ENCODE results near the gene HELQ.

The HELQ gene

DNA sequence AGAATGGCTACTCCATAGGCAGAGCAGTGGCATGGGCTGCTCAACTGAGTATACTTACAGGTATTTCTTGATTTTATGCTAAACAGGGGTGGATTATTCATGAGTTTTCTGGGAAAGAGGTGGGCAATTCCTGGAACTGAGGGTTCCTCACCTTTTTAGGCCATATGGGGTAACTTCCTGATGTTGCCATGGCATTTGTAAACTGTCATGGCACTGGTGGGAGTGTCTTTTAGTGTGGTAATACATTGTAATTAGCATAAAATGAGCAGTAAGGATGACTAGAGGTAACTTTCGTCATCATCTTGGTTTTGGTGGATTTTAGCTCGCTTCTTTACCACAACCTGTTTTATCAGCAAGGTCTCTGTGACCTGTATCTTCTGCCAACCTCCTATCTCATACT is 72.8 kb downstream of the HELQ start:
- Histone ChIP-seq H2AFZ (ENCODE audit: low read depth, low read length) (no peak overlapping the region), H3K36me3 (ENCODE audit: control insufficient read depth in 1 of 2, insufficient read depth in 2 of 2, low read depth in 1 of 2, low read length in 2 of 2) (no peaks in the 10 kb centered on the region), H3K23ac (ENCODE audit: low read length in 2 of 2) (no peak overlapping the region), H2BK120ac (ENCODE audit: low read depth, low read length) (no peak overlapping the region), H3K79me1 (replicated peaks; ENCODE audit: low read length, poor library complexity, severe bottlenecking) (no peaks in the 10 kb centered on the region), H3K4ac (ENCODE audit: low read depth in 1 of 2, low read length in 2 of 2) (no peak overlapping the region), H2BK15ac (ENCODE audit: low read depth, poor library complexity, severe bottlenecking) (no peak overlapping the region), H2AK5ac (ENCODE audit: low read length, severe bottlenecking) (no peak overlapping the region), H2BK12ac (ENCODE audit: low read length in 2 of 2) (no peak overlapping the region), H4K8ac (ENCODE audit: low read length) (no peak overlapping the region), H3K4me1 (ENCODE audit: control insufficient read depth, insufficient read depth, low read depth, low read length) (no peaks in the 10 kb centered on the region), H3K18ac (ENCODE audit: low read depth in 1 of 2, low read length in 2 of 2) (no peak overlapping the region), H3K4me2 (ENCODE audit: low read length, poor library complexity, severe bottlenecking) (no peak overlapping the region), H3K9ac (ENCODE audit: low read length) (no peak overlapping the region), H4K91ac (ENCODE audit: low read length) (no peak overlapping the region), H3K9me3 (ENCODE audit: control insufficient read depth, low read length) (no peaks in the 10 kb centered on the region), H2BK5ac (ENCODE audit: low read depth, low read length, poor library complexity, severe bottlenecking) (no peak overlapping the region), H3K14ac (ENCODE audit: low read length in 2 of 2) (no peak overlapping the region), H3K4me3 (ENCODE audit: insufficient read depth in 1 of 2, low read depth in 1 of 2, low read length in 2 of 2) (no peak overlapping the region), H3K27ac (ENCODE audit: low read length, poor library complexity, severe bottlenecking) (no peak overlapping the region), H3K27me3 (ENCODE audit: control insufficient read depth in 1 of 2, insufficient read depth in 1 of 2, low read length in 2 of 2) (no peaks in the 10 kb centered on the region)
- DNase-seq = no peak
- 85% methylated on average over 2 of the region's 2 CpGs for WGBS

DNA sequence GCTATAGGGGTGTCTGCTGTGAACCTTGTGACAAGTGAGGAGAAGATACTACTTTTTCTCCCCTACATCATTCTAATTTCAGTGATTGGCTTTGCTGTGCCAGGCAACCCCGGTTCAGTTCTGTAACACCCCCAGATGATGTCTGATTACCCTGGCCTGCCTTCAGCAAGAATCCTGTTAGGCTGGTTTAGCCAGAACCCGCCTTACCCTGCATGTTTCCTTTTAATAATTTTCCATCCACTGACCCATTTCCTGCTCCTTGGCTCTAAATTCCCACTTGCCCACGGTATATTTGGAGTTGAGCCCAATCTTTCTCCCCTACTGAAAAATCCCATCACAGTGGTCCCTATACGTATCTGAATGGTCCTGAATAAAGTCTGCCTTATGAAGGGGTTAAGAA is 74.5 kb downstream of the HELQ start:
- H3K9ac ChIP-seq (ENCODE audit: low read length) = no peak overlapping the region
- H3K27ac ChIP-seq (ENCODE audit: low read length, poor library complexity, severe bottlenecking) = no peak overlapping the region
- H2AK5ac ChIP-seq (ENCODE audit: low read length, severe bottlenecking) = no peak overlapping the region
- no peak overlapping the region for H4K91ac ChIP-seq (ENCODE audit: low read length)
- no peaks in the 10 kb centered on the region for H3K9me3 ChIP-seq (ENCODE audit: control insufficient read depth, low read length)
- H3K18ac ChIP-seq (ENCODE audit: low read depth in 1 of 2, low read length in 2 of 2) = no peak overlapping the region
- H2BK12ac ChIP-seq (ENCODE audit: low read length in 2 of 2) = no peak overlapping the region
- H3K36me3 ChIP-seq (ENCODE audit: control insufficient read depth in 1 of 2, insufficient read depth in 2 of 2, low read depth in 1 of 2, low read length in 2 of 2) = no peaks in the 10 kb centered on the region
- H2AFZ ChIP-seq (ENCODE audit: low read depth, low read length) = no peak overlapping the region
- H3K4me1 ChIP-seq (ENCODE audit: control insufficient read depth, insufficient read depth, low read depth, low read length) = no peaks in the 10 kb centered on the region
- no peaks in the 10 kb centered on the region for H3K79me1 ChIP-seq (replicated peaks; ENCODE audit: low read length, poor library complexity, severe bottlenecking)
- no peak overlapping the region for H3K4me2 ChIP-seq (ENCODE audit: low read length, poor library complexity, severe bottlenecking)
- H3K4me3 ChIP-seq (ENCODE audit: insufficient read depth in 1 of 2, low read depth in 1 of 2, low read length in 2 of 2) = no peak overlapping the region
- no peak overlapping the region for H3K23ac ChIP-seq (ENCODE audit: low read length in 2 of 2)
- H2BK120ac ChIP-seq (ENCODE audit: low read depth, low read length) = no peak overlapping the region
- no peak overlapping the region for H2BK5ac ChIP-seq (ENCODE audit: low read depth, low read length, poor library complexity, severe bottlenecking)
- no peak overlapping the region for H3K4ac ChIP-seq (ENCODE audit: low read depth in 1 of 2, low read length in 2 of 2)
- WGBS = 82% methylated on average over 4 of the region's 4 CpGs
- H3K14ac ChIP-seq (ENCODE audit: low read length in 2 of 2) = no peak overlapping the region
- DNase-seq = no peak
- H3K27me3 ChIP-seq (ENCODE audit: control insufficient read depth in 1 of 2, insufficient read depth in 1 of 2, low read length in 2 of 2) = no peaks in the 10 kb centered on the region
- H2BK15ac ChIP-seq (ENCODE audit: low read depth, poor library complexity, severe bottlenecking) = no peak overlapping the region
- H4K8ac ChIP-seq (ENCODE audit: low read length) = no peak overlapping the region

DNA sequence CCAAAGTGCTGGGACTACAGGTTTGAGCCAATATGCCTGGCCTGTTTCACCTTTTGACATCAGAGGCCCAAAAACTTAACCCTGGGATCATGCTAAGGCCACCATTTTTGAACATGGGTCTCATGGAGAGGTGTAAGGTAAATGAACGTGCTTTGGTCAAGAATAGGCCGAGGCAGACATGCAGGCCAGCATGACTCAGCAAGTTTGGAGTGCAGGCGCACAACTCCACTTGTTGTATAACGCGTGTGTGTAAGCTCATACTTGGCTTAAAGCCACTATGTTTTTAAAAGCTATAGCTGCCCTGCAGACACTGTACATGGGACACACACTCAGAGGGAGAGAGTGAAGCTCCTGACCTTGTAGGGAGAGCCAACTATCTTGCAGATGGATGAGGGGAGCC is 77.2 kb downstream of the HELQ start:
- H3K9me3 ChIP-seq (ENCODE audit: control insufficient read depth, low read length) = no peaks in the 10 kb centered on the region
- no peaks in the 10 kb centered on the region for H3K27me3 ChIP-seq (ENCODE audit: control insufficient read depth in 1 of 2, insufficient read depth in 1 of 2, low read length in 2 of 2)
- no peaks in the 10 kb centered on the region for H3K4me1 ChIP-seq (ENCODE audit: control insufficient read depth, insufficient read depth, low read depth, low read length)
- H3K4me2 ChIP-seq (ENCODE audit: low read length, poor library complexity, severe bottlenecking) = no peak overlapping the region
- H2AFZ ChIP-seq (ENCODE audit: low read depth, low read length) = no peak overlapping the region
- no peak overlapping the region for H3K27ac ChIP-seq (ENCODE audit: low read length, poor library complexity, severe bottlenecking)
- H2BK5ac ChIP-seq (ENCODE audit: low read depth, low read length, poor library complexity, severe bottlenecking) = no peak overlapping the region
- no peak overlapping the region for H3K23ac ChIP-seq (ENCODE audit: low read length in 2 of 2)
- no peak overlapping the region for H3K4me3 ChIP-seq (ENCODE audit: insufficient read depth in 1 of 2, low read depth in 1 of 2, low read length in 2 of 2)
- no peaks in the 10 kb centered on the region for H3K36me3 ChIP-seq (ENCODE audit: control insufficient read depth in 1 of 2, insufficient read depth in 2 of 2, low read depth in 1 of 2, low read length in 2 of 2)
- H2AK5ac ChIP-seq (ENCODE audit: low read length, severe bottlenecking) = no peak overlapping the region
- no peaks in the 10 kb centered on the region for H3K79me1 ChIP-seq (replicated peaks; ENCODE audit: low read length, poor library complexity, severe bottlenecking)
- no peak for DNase-seq
- H4K8ac ChIP-seq (ENCODE audit: low read length) = no peak overlapping the region
- no peak overlapping the region for H4K91ac ChIP-seq (ENCODE audit: low read length)
- H3K18ac ChIP-seq (ENCODE audit: low read depth in 1 of 2, low read length in 2 of 2) = no peak overlapping the region
- no peak overlapping the region for H2BK12ac ChIP-seq (ENCODE audit: low read length in 2 of 2)
- H3K14ac ChIP-seq (ENCODE audit: low read length in 2 of 2) = no peak overlapping the region
- H3K4ac ChIP-seq (ENCODE audit: low read depth in 1 of 2, low read length in 2 of 2) = no peak overlapping the region
- H2BK120ac ChIP-seq (ENCODE audit: low read depth, low read length) = no peak overlapping the region
- WGBS = 90% methylated on average over 5 of the region's 5 CpGs
- H3K9ac ChIP-seq (ENCODE audit: low read length) = no peak overlapping the region
- no peak overlapping the region for H2BK15ac ChIP-seq (ENCODE audit: low read depth, poor library complexity, severe bottlenecking)

DNA sequence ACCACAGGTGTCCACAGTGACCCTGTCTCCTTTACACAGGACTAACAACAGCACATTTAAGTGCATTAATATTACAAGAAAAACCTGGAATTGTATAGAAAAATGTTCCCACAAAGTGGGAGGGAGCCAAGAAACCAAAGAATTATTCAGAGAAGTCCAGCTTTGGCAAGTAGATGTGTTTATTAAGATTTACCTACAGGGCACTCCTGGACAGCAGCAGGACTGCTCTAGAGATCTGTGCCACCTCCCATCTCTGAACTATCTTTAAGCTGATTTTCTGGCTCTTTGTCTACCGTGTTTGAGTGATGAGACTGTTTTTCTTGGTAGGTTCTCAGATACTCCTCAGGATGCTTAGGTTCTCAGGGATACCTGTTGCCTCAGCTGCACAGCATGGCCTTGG is 82.7 kb downstream of the HELQ start:
- H2AFZ ChIP-seq (ENCODE audit: low read depth, low read length) = no peak overlapping the region
- no peak overlapping the region for H3K4ac ChIP-seq (ENCODE audit: low read depth in 1 of 2, low read length in 2 of 2)
- H3K79me1 ChIP-seq (replicated peaks; ENCODE audit: low read length, poor library complexity, severe bottlenecking) = no peaks in the 10 kb centered on the region
- no peak overlapping the region for H2BK15ac ChIP-seq (ENCODE audit: low read depth, poor library complexity, severe bottlenecking)
- no peak overlapping the region for H3K4me2 ChIP-seq (ENCODE audit: low read length, poor library complexity, severe bottlenecking)
- no peak overlapping the region for H2AK5ac ChIP-seq (ENCODE audit: low read length, severe bottlenecking)
- H3K4me1 ChIP-seq (ENCODE audit: control insufficient read depth, insufficient read depth, low read depth, low read length) = peaks cover 7% of the 10 kb centered on the region
- H3K14ac ChIP-seq (ENCODE audit: low read length in 2 of 2) = peak overlapping the region in 1 of 2 experiments; percentile 75
- H3K27ac ChIP-seq (ENCODE audit: low read length, poor library complexity, severe bottlenecking) = no peak overlapping the region
- H2BK120ac ChIP-seq (ENCODE audit: low read depth, low read length) = no peak overlapping the region
- no peak overlapping the region for H3K18ac ChIP-seq (ENCODE audit: low read depth in 1 of 2, low read length in 2 of 2)
- no peaks in the 10 kb centered on the region for H3K9me3 ChIP-seq (ENCODE audit: control insufficient read depth, low read length)
- 94% methylated on average over 1 of the region's 1 CpG for WGBS
- H3K9ac ChIP-seq (ENCODE audit: low read length) = no peak overlapping the region
- H4K8ac ChIP-seq (ENCODE audit: low read length) = no peak overlapping the region
- H3K4me3 ChIP-seq (ENCODE audit: insufficient read depth in 1 of 2, low read depth in 1 of 2, low read length in 2 of 2) = no peak overlapping the region
- no peaks in the 10 kb centered on the region for H3K36me3 ChIP-seq (ENCODE audit: control insufficient read depth in 1 of 2, insufficient read depth in 2 of 2, low read depth in 1 of 2, low read length in 2 of 2)
- no peak for DNase-seq
- H4K91ac ChIP-seq (ENCODE audit: low read length) = no peak overlapping the region
- H2BK5ac ChIP-seq (ENCODE audit: low read depth, low read length, poor library complexity, severe bottlenecking) = no peak overlapping the region
- no peak overlapping the region for H3K23ac ChIP-seq (ENCODE audit: low read length in 2 of 2)
- H3K27me3 ChIP-seq (ENCODE audit: control insufficient read depth in 1 of 2, insufficient read depth in 1 of 2, low read length in 2 of 2) = no peaks in the 10 kb centered on the region
- no peak overlapping the region for H2BK12ac ChIP-seq (ENCODE audit: low read length in 2 of 2)

Data from mesenchymal stem cell (in vitro differentiated cells and primary cell).